SIG-M5 treated with dmso at 0.1 percent for 504 hours (cell line): ENCODE results near the gene TEKTIP1.
A peak's percentile ranks its signal among the peaks of the same experiment; 100 is the strongest.
"Not testable (repeated sequence)": the region's sequence is repeated elsewhere in the genome, so short reads cannot be mapped to it uniquely, and the experiment has no call there.

Experiments
- DNase-seq: peaks from one replicate; lab custom pipeline; 2025; ENCODE audit not compliant: unreplicated experiment; lab: John Stamatoyannopoulos, UW

TEKTIP1 gene

DNA sequence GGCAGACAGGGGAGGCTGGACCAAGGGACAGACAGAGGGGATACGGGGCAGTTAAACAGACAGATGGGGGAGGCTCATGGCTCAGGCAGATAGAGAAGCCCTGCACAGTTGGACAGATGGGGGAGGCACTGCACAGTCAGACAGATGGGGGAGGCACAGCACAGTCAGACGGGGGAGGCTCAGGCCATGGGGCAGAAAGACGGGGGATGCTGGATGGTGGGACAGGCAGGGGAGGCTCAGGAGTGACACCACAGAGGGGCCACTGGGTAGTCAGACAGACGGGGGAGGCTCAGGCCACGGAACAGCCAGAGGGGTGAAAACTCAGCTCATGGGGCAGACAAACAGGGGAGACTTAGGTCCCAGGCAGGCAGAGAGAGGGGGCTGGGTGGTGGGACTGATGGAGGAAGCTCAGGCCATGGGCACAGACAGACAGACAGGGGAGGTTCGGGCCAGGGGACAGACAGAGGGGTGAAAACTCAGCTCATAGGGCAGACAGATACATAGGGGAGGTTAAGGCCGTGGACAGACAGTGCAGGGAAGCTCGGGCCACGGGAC lies 17.5 kb downstream of the TEKTIP1 start:
- no peak for DNase-seq

GRCh38 chr19:3556978-3557460 lies 18.0 kb downstream of the TEKTIP1 start:
- no peak for DNase-seq

DNA sequence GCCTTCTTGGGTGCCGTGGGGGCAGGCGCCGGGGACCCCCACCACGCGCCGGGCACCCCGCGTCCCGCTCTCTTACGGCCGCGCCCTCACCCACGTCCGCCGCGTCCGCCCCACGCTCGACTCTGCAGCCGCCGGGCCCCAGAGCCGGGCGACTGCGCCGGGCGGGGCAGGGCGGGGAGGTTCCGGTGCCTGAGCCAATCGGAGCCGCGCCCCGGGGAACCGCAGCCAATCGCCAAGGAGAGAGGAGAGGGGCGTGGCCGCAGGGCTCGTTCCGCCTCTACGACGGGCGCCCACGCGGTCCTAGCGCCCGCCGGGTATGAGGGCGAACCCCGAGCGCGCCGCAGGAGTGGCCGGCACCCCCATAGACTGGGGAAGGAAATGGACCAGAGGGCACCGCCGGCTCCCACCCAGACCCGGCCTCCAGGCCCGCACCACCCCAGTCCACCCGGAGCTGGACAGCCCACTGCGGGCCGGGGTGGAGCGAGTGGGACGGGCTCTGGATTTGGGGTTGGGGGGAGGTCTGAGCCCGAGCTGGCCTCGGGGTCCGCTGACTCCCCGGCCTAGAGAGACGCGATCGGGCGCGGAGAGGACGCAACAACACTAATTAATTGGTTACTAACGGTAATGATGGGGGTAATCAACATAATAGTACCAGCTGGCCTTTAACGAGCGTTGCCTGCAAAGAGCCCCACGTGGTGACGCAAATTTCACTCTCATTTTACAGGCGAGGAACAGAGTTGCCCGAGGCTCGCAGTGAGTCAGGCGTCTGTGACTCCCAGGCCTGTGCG lies 18.7 kb downstream of the TEKTIP1 start, which contains the start of gene MFSD12:
TSS of gene MFSD12 (minus strand) at position 126 of the 788 bp plus-strand sequence. CDS start 183 bp downstream, outside the sequence.
- DNase-seq = peak; percentile 94

- no peak for DNase-seq
These were observed 24.9 kb downstream of the TEKTIP1 start for GRCh38 chr19:3563709-3564524.

- no peak for DNase-seq
These were observed 26.2 kb downstream of the TEKTIP1 start for GRCh38 chr19:3565139-3565538.

GRCh38 chr19:3570042-3570441 lies 31.1 kb downstream of the TEKTIP1 start:
- DNase-seq = not testable (repeated sequence)

GRCh38 chr19:3570606-3571011 lies 31.6 kb downstream of the TEKTIP1 start:
- DNase-seq = no peak

DNA sequence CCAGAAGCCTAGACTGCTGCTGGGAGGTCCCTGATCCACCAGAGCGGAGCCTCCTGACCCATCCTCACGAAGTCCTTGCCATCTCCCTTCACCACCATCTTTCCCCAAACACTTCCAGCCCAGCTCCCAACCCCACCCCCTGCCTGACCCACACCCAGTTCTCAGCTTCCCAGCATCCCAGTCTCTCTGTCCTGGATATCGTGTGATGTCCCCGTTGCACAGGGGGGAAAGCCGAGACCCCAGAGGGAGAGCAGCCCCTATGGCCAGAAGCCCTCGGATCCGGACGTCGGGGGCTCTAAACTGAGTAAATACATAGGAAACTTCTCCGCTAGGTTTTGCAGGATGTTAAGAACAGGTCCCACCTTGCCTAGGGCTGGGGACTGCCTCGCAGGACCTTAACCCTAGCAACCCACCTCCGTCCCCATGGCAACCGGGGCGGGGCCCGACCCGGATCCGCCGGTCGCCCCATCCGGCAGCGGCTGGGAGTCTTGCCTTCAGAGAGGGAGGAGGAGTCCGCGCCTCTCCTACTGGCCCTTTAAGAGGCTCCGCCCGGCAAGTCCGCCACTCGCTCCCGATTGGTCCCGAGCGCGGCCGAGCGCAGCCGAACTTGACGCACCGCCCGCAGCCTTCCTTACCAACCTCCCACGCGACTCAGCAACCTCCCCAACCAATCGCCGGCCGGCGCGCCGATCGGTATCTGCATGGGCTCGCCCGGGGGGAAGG lies 33.3 kb downstream of the TEKTIP1 start:
- peak; percentile 97 for DNase-seq

GRCh38 chr19:3572855-3573161 lies 33.8 kb downstream of the TEKTIP1 start, which contains the start of gene HMG20B:
HMG20B (plus strand) TSS chr19:3572944; CDS start chr19:3573310, 366 bp downstream.
- no peak for DNase-seq

DNA sequence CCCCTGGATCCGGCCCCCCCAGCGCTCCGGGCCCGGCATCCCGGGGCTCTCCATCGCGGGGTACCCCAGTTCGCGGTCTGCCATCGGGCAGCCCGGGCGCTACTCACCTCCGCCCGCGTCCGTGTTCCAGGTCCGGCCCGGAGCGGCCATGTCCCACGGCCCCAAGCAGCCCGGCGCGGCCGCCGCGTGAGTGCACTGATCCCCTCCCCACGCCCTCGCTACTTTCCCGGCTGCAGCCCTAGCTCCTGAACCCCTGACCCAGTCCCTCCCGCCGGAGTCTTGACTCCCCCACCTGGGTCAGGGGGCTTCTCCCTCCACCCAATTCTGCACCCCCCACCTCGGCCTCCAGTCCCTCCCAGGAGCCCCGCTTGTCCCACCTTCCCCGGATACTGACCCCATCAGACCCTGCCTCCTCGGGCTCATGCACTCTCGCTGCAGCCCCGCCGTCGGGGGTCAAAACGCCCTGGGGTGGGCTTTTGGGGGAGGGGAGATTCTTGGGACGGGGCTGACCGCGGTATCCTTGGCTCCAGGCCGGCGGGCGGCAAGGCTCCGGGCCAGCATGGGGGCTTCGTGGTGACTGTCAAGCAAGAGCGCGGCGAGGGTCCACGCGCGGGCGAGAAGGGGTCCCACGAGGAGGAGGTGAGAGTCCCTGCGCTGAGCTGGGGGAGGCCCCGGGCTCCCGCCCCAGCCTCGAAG lies 34.3 kb downstream of the TEKTIP1 start:
- no peak for DNase-seq

DNA sequence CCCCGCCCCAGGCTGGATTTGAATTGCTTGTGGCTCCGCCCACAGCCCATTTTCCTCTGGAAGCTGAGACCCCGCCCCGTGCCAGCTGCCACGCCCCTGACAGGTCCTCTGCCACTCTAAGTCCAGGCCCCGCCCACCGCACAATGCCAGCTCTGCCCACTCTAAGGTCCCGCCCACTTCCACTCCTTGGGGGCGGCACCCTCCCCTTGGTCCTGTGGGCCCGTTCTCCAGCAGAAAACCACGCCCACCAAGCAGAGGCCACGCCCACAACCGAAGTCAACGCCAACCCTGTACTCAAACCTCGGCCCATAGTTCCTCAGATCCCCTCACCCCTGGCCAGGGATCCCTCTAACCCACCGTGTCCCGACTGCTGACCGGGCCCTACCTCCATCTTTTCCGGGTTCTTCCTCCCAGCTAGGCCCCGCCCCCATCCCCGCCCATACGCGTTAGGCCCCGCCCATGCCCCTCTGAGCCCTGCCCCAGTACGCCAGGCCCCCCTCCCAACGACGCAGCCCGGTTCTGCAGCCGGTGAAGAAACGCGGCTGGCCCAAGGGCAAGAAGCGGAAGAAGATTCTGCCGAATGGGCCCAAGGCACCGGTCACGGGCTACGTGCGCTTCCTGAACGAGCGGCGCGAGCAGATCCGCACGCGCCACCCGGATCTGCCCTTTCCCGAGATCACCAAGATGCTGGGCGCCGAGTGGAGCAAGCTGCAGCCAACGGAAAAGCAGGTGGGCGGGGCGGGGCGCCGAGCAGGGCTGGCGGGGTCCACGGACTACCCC lies 35.1 kb downstream of the TEKTIP1 start:
- peak; percentile 93 for DNase-seq

DNA sequence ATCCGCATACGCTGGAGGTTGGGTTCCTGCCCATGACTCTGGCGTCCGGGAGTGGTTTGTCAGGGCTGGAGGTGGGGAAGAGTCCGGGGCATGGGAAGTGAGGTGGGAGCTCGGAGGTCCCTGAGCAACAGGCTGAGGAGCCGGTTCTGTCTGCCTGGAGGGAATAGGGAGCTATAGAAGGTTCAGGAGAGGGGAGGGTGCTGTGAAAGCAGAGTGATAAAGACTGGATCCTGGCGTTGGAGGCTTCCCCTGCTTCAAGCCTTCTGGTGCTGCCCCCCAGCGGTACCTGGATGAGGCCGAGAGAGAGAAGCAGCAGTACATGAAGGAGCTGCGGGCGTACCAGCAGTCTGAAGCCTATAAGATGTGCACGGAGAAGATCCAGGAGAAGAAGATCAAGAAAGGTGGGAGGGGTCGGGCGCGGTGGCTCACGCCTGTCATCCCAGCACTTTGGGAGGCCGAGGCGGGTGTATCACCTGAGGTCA lies 36.3 kb downstream of the TEKTIP1 start:
- no peak for DNase-seq

GRCh38 chr19:3575949-3576673 lies 37.1 kb downstream of the TEKTIP1 start:
- DNase-seq = no peak

GRCh38 chr19:3576696-3577443 lies 37.9 kb downstream of the TEKTIP1 start:
- no peak for DNase-seq

- DNase-seq = no peak
These were observed 38.9 kb downstream of the TEKTIP1 start for GRCh38 chr19:3577723-3578344.

- DNase-seq = no peak
These were observed 39.4 kb downstream of the TEKTIP1 start for GRCh38 chr19:3578390-3578789.

GRCh38 chr19:3580156-3580934 lies 41.4 kb downstream of the TEKTIP1 start:
- no peak for DNase-seq
